DMS114 treated with DMSO at 0.1 percent for 48 hours (cell line): ENCODE results near the gene AGAP1.

Source experiments
- DNase-seq: peaks from one replicate; lab custom pipeline; 2025; ENCODE audit not compliant: unreplicated experiment; lab: John Stamatoyannopoulos, UW

AGAP1 gene

DNA sequence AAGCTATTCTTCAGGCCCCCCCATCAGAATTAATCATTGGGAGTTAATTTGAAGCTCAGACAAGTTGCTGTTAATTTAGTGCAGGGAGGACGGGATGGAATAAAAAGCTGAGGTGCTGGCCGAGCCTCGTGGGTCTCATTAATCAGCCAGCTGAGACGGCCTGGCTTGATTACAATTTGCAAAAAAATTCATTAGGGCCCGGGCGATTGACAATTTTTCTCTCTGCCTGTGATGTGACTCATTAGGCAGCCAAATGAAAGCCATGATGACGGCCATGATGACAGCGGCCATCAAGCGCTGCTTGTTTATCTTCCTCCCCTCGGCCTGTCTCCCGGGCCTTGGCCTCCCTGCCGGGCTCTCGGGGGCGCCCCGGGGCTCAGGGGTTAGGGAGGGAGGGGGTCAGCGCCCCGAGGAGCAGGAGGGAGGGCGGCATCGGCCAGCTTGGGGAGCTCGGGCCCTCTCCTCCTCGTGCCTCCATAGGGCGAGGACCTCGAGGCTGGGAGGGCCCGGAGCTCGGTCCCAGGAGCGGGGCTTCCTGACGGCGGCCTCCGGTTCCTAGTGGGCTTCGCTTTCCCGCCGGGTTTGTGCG, 669.1 kb downstream of the AGAP1 start:
- DNase-seq = no peak

DNA sequence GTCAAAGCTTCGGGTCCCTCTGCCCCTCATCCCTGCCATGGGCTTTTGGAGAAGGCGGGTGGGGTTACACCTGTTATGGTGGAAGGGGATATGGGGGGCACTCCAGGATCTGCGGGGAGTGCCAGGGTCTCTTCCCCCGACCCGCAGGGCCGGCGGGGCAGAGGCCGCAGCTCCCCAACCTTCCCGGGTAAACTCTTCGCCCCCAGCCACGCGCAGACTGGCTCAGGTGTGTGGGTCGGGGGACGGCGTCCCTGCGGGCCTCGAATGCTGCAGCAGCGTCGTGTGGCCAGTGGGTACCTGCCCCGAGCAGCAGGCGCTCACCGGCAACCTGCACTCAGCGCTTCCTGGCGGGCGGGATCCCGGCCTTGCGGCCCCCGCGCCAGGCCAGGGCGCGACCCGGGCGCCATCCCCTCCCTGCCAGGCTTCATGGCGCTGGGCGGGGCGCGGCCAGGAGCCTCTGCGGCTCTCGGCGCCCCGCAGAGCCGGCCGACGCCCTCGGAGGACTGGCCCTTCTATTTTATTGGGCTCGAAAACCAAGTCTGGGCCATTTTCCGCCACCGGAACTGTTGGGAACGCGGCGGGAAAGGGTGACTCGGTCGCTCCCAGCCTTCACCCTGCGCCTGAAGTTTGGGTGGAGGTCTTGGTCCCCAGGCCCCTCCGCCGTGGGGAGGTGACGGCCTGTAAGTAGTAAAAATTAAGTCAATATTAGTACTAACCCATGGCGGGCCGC, 669.8 kb downstream of the AGAP1 start:
- no peak for DNase-seq

DNA sequence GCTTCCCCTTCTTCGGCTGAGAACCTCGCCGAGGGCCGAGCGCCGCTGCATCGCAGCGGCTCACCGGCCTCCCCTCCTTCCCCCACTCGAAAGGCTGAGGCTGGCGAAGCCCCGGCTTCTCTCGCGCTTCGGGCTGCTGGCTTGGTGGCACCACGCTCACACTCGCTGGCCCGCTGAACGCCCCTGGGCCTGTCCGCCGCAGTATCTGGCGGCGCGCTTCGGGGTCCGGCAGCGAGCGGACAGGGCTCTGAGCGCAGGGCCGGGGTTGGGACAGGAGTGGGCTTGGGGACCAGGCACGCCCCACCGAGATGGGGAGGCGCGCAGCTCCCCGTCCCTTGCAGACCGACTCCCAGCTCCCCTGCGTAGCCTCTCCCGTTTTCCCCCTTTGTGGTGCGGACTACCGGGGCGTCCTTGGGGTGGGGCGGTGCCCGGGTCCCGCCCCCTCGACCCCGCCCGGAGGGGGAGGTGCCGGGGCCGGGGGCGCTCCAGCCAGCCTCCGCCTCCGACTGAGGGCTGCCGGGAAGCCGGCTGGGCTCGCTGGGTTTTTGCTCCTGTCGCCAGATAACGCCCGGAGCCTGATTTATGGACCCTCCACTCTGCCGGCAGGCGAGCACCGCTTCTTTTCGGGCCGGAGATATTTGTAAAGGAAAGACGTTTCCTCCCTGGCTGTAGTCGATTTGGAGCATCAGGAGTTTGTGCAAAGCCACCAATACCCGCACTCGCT, 670.5 kb downstream of the AGAP1 start:
- peak; percentile 25 for DNase-seq

DNA sequence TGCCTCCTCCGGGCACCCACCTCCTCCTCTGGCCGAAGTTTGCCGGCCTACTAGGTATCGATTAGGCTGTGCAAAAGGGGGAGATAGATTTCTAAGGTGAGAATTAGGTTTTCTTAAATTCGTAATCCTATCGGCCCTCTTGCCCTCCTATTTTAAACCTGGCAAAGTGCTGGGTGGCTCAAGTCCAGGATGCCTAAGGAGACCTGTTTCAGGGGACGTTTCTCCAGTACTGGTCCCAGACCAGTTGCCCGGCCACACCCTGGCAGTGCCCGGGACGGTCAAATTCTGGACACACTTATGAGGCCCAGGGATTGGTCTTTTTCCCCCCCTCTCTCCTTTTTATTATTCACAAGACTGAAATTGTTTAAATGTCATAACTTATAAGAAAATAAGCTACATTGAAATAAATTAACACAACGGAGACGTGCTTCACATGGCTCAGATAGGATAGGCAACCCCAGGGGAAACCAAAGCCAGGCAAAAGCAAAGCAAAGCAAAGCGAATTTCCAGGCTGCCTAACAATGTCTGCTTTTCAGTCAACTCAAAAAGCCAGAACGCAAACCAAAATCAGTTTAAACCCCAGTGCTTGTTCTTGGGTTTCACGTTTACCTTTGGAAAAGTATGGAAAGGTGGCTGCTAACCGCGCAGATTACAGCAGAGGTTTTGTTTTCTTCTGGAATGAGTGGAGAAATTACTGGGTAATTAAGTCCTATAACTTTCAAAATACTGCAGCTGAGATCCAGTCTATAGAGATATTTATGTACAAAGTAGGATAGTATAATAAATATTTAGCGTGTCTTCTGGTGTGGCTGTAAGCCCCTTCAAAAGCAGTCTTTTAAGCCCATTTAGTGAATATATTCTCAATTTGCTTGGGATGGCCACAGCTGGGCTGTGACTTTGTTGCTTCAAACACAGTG, 671.3 kb downstream of the AGAP1 start:
- DNase-seq = no peak

DNA sequence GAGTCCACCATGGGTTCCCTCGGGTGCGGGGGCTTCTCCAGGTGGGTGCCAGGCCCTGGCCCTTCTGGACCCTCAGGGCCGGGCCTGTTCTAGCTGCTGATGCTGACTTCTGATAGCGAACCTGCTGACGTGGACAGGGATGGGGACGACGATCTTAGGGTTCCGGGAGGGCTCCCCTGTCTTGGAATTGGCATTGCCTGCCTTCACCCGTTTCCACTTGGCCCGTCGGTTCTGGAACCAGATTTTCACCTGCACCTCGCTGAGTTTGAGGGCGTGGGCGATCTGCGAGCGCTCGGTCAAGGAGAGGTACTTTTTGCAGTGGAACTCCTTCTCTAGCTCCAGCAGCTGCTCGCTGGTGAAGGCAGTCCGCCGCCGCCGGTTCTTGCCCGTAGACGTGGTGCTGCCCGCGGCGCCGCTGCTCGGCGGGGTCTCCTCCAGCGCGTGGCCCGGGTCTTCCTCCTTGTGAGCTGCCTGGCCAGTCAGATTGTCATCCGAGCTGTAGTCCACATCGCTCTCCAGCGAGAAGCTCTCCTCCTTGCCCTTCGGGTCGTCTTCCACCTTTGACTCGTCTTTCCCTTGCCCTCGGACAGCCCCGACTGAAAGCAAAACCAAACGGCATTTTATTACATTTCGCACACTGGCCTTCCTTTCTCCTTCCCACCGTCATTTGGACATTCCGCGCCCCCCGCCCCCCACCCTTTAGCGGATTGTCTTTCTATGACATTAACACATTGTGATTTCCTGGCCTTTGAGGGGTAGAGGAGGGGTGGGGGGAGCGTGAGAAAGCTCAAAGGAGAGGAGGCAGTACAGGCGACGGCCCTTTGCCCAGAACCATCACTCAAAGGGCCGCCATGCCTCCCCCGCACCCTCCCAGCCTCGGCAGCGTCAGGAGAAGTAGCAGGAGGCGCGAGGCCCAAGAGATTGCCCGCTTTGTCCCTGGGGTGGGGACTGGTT, 672.3 kb downstream of the AGAP1 start:
- no peak for DNase-seq

DNA sequence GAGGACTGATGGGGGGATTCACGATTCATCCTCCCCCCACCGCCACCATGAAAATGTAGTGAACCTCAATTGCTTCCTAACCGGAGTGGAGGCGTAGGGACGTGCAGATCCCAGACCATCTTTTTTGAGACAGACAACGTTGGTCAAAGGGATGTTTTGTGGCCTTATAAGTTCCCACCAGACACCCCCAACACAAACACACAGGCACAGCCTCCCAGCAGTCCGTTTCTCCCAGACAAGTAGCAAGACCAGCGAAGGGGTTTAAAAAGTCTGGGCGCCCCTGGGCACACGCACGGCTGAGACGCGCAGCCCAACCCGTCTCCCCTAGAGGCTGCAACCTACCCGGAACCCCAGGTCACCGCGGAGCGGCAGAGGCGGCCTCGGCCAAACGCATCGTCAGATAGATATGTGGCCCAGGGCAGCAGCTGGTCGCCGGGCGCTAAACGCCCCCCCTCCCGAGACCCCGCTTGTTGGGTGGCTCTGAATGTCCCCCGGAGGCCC, 673.0 kb downstream of the AGAP1 start:
- no peak for DNase-seq

DNA sequence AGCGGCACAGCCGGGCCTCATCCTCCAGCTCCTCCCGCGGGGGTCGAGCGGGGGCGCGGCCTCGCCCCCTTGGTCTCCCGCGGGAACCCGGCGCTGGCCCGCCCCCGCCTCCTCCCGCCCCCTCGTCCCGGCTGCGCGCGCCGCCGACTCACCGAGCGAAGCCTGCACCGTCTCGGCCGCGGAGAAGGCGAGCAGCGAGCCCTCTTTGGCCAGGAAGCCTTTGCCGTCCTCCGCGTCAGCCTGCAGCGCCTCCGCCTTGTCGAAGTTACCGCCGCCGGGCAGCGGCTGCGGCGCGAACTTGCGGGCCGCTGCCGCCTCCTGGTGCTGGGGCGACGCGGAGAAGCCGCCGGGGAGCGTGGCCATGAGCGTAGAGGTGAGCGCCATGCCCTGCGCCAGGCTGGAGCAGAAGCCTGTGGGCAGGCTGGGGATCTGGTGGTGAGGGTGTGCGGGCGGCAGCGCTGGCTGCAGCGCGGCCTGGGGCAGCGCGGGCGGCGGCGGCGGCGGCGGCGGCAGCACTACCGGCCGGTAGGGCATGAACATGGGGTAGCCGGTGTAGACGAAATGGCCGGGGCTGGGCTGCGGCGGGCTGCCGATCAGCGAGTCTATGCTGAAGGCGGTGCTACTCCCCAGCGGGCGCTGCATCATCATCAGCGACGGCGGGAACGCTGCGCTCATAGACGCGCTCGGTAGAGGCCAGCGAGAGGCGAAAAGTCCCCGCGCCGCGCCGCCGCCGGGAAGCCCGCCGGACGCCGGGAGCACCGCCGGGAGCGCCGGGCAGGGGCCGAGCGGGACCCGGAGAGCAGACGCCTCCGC, 673.7 kb downstream of the AGAP1 start:
- no peak for DNase-seq

DNA sequence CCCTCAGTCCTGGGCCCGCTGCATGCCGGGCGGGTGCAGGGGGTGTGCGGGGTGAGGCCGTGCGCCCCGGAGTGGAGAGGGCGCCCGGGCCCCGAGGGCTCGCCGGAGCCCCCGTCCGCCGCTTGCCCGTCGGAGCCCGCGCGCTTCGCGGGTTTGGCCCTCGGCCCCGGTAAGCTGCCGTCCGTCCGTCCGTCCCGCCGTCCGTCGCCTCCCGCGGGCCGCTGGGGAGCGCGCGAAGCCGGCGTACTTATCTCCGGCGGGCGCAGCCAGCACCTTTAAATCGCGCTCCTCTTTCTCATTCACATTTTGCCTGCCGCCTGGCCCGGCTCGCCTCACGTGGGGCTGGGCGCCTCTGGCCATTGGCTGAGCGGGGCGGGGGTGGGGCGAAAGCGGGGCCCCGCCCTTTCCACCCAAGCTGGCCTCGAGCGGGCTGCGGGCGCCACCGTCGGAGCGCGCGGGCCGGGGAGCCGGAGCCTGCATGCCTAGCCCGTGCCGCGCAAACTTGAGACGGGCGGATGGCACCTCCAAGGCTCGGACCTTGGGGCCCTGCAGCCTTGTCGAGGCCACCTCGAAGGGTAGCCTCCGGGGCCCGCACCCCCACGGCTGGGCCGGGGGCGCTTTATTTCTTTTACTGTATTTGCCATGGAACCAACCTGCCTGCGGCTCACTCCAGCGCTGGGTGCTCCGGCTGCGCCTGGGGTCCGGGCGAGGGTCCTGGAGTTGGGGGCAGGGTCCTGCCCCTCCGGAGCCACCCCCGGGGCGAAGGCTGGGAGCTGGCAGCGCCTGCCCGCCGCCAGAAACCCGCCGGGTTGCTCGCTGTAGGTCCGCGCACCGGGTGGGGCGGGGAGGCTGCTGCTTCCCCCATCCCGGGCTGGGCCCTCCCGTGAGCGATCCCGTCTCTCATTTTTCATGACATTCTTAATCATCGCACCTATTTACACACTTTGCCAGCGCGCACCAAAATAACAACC, 674.6 kb downstream of the AGAP1 start, which contains the start of gene GBX2:
GBX2 (minus strand) TSS at position 277 of the 971 bp plus-strand sequence. CDS start 415 bp downstream, outside the sequence.
- DNase-seq = peak; percentile 61

DNA sequence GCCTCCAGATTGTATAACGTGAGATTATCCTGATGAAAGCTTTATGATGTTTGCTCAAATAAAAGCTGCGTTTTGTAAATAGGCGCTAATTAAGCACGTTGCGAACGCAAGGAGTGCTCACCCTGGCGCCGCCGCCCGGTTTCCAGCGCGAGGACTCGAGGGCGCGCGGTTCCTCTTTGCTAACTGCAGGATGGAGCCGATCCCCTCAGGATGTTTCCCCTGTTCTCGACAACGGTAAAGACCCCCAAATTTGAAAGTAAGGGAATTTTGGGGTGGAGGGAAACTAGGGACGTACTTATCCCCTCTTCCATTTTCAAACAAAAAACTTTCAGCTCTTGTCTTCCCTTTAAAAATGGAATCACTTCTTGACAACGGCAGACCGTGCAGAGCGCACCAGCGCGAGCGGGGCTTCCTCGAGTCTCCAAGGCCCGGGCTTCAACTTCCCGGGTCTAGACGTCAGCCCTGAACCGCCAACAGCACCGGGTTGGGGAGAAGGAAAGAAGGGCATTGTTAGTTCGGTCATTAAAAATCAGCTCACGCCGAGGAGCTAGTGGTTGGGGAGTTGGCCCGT, 675.4 kb downstream of the AGAP1 start:
- no peak for DNase-seq

DNA sequence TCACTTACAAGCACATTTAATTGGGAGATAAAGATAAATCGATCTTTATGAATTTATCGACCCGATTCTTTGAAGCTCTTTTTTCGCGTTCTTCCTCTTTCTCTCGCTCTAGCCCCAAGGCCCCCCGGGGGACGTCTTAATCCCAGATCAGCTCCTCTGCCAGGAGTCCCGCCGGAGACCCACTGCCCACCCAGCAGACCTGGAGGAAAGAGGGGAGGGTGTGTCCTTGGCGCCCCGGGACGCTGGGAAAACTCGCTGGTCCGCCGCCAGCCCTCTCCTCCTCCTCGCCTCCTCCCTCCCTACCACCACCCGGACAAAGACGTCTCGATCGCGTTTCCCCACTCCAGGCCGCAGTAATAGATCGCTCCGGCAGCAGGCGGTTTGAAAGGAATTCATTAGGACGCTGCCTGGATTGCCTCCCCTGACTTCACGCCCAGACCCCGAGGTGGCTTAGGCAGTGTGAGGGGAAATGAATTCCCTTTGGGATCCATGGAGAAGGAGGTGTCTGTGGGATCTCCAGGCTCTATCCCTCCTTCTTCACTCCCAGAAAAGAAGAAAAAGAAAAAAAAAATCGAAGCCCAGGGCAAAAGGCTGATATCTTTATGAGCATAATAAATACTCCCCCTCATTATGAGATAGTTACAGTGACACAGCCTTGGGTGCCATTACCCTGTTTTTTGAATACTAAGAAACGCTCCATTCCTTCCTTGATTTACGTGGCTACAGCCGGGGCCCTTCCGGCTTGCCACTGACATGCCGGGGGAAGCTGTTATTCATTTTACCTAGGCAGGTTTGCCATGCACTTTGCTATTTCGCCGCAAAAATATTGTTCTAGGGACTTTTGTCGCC, 676.1 kb downstream of the AGAP1 start:
- DNase-seq = no peak

DNA sequence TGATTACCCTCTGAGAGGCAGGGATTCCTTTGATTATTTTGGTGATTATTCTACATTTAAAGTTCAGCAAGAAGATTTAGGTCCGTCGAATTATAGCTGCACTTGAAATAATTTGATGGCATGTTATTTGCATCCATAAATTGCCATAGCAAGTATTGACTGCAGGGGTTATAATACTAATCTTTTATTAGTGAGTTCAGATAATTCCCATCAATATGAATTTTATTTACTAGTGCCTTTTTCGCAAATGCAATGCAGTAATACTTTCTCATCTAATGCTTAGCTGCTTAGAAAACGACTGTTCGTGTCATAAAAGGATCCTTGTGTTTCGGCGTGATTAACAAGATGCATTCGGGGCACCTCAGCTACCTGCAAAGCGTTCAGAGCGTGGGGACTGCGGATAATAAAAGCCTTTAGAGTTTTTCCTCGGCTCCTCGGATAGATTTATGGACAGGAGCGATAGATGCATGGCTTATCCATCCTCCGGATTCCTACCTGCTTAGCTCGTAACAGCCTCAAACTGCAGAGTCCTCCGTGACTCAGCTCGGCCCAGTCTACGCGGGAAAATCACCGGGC, 676.8 kb downstream of the AGAP1 start:
- DNase-seq = no peak

DNA sequence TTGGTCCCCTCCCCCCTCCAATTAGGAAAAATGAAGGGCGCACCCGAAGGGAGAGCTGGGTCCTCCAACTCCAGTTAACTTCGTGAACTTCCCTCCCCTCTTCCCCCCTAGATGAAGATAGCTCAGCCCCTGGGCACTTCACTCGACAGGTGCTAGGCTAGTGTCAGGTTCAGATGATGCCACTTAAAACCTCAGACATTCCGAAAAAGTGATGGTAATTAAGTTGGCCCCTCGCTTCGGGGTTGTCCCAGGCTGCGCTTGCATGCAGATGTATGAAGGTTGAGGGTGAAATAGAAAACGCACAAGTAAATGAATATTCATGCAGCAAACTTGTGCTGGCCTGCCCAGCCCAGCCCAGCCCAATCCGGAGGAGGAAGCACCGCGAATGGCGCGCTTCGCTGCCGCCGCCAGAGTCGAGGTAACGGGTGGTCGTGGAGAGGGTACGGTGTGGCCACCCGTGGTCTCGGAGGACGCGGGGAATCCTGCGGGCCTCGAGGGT, 677.4 kb downstream of the AGAP1 start:
- DNase-seq = no peak

DNA sequence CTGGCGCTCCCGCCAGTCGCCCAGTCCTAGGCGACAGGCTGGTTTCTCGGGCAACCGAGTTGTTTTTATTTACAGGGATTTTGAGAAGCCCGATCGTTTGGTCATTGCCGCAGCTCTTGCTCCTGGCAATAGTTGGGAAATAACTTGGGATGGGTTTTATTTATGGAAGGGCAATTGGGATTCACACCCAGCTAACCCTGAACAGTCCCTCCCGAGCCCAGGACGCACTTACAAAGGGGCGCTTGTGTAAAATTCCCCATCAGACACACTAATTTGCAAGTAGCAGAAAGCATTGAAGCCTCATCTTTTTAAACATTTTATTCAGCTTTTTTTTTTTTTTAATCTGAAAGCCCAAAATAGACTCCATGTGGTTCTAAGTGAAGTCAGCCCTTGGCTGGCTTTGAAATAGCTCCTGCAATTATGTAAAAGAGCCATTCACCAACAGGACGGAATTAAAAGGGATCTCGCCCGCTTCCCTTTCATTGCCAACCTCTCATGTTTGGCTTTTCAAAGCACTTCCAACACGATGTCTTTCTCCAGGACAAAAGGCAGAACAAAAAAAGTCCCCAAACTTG, 677.9 kb downstream of the AGAP1 start:
- DNase-seq = no peak

DNA sequence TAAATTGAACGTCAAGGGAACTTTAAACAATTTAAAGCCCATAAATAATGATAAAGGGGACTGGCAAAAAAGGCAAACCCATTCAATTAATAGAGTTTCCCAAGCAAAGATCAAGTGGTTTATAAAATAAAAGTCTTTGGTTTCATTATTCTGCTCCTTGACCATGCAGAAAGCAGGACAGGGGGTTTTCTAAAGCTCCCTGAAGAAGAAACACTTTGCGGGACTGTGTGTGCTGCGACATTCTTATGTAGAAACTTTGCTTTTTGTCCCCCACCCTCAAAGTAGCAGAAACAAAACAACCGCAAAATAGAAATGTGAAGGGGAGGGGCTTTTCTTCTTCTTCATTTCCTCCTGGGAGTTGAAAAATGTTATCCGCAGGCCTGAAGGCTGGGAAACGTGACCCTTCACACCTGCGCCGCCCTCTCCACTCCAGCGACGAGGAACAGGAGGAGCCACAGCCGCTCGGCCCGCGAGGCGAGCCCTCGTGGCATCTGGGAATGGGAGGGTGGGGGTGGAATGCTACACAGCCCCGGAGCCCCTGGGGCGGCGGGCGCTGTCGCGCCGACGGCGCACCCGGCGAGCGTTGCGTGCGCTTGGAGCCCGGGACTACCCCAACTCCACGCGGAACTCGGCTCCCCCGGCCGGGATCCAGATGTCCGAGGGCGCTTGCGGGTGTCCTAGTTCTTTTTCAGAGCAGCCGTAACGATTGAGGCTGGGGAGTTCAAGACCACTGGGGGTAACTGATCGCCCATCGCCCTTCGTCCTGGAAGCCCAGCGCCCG, 678.6 kb downstream of the AGAP1 start:
- DNase-seq = no peak
